HCT116 (cell line): ENCODE results near the gene ARL14.

Experiments
- CEBPB ChIP-seq: IDR thresholded peaks from 2 replicates; pipeline ENCODE4 v1.6.1; 2012; ENCODE audit warnings: low read depth
- CTCF ChIP-seq, 3 experiments: fragments of 200-600 bp in 1 of 3; sonication (generic) in 1 of 3; IDR thresholded peaks in 2 of 3; conservative IDR thresholded peaks in 1 of 3; 2 replicates each; pipeline ENCODE4 v1.5.1; 2012 to 2017; ENCODE audit warnings: low read depth in 2 of 3, low read length in 2 of 3, antibody characterized with exemption in 1 of 3, borderline replicate concordance in 1 of 3, control low read depth in 1 of 3, mild to moderate bottlenecking in 1 of 3, mixed read lengths in 1 of 3, mixed run types in 1 of 3, moderate library complexity in 1 of 3; ENCODE audit not compliant: insufficient read depth in 1 of 3
- EZH2 ChIP-seq: fragments of 200-600 bp; sonication (generic); IDR thresholded peaks from 2 replicates; pipeline ENCODE4 v1.6.1; 2017; ENCODE audit warnings: antibody characterized with exemption, mixed run types
- EZH2phosphoT487 ChIP-seq: fragments of 200-600 bp; IDR thresholded peaks from 2 replicates; pipeline ENCODE4 v1.6.1; 2018; ENCODE audit warnings: antibody characterized with exemption, borderline replicate concordance
- JUND ChIP-seq: IDR thresholded peaks from 2 replicates; pipeline ENCODE4 v1.6.1; 2012
- POLR2A ChIP-seq: IDR thresholded peaks from 2 replicates; pipeline ENCODE4 v1.7.0; 2011; ENCODE audit warnings: borderline replicate concordance; ENCODE audit not compliant: insufficient read depth, insufficient read length; ENCODE audit errors: extremely low read depth
- POLR2AphosphoS5 ChIP-seq: IDR thresholded peaks from 2 replicates; pipeline ENCODE4 v1.6.1; 2011; ENCODE audit warnings: mild to moderate bottlenecking, low read depth, low read length, moderate library complexity
- RAD21 ChIP-seq: IDR thresholded peaks from 2 replicates; pipeline ENCODE4 v1.6.1; 2012; ENCODE audit warnings: low read depth, mild to moderate bottlenecking
- REST ChIP-seq: IDR thresholded peaks from 2 replicates; pipeline ENCODE4 v1.6.1; 2012; ENCODE audit warnings: low read depth
- SIN3A ChIP-seq: IDR thresholded peaks from 2 replicates; pipeline ENCODE4 v1.6.1; 2012; ENCODE audit warnings: low read depth
- SP1 ChIP-seq: IDR thresholded peaks from 2 replicates; pipeline ENCODE4 v1.6.1; 2012; ENCODE audit warnings: low read depth
- SRF ChIP-seq: IDR thresholded peaks from 2 replicates; pipeline ENCODE4 v1.6.1; 2012; ENCODE audit warnings: low read depth
- ZFX ChIP-seq: fragments of 450-650 bp; IDR thresholded peaks from 2 replicates; pipeline ENCODE4 v1.6.1; 2017
- ZNF274 ChIP-seq: fragments of 200-500 bp; sonication (Bioruptor generic); IDR thresholded peaks from 2 replicates; pipeline ENCODE4 v1.6.1; 2014; ENCODE audit warnings: mild to moderate bottlenecking, low read depth, low read length, inconsistent platforms

DNA sequence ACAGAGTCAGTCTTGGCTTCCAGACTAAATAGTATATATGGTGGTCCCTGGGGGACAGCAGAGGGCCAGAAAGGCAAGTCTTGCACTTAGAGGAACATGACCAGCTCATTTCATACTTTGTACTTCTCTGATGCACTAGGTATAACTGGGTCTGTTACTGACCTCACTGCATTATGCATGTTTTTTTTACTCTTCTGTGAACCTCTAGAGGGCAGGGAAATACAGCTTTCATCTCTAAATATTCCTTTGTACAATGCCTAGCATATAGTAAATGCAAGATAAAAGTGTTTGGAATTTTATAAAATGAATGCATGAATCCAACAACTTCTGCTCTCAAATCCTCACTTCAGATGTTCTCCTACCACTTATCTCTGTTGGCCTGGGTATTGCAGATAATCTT is 23.4 kb upstream of the ARL14 start:
- TF ChIP-seq POLR2A, result no peak
- TF ChIP-seq CTCF (IDR thresholded peaks at IDR 0.05 in 2 of 3, conservative IDR thresholded peaks at IDR 0.05 in 1 of 3; ENCODE audit: borderline replicate concordance in 1 of 3, insufficient read depth in 1 of 3, low read depth in 2 of 3, low read length in 2 of 3), result 0 out of 6 replicates have a peak, but pooled peaks of 2 of the 3 experiments have one; percentile 12
- no peak for TF ChIP-seq POLR2AphosphoS5
- TF ChIP-seq SRF, result no peak
- TF ChIP-seq SIN3A, result no peak
- TF ChIP-seq EZH2, result no peak
- no peak for TF ChIP-seq JUND
- TF ChIP-seq ZFX, result no peak
- no peak for TF ChIP-seq CEBPB
- TF ChIP-seq ZNF274, result no peak
- TF ChIP-seq REST, result no peak
- no peak for TF ChIP-seq SP1
- TF ChIP-seq EZH2phosphoT487, result no peak
- peak; percentile 55 for TF ChIP-seq RAD21
